WI38 (cell line): Measurements from ENCODE around the gene ACY1.
A peak's percentile ranks its signal among the peaks of the same experiment; 100 is the strongest.
"Not testable (repeated sequence)": the region's sequence is repeated elsewhere in the genome, so short reads cannot be mapped to it uniquely, and the experiment has no call there.

Experiments used
- H3K4me3 ChIP-seq: 2 replicates; pipeline ENCODE4 v1.5.1; 2011; ENCODE audit warnings: low read depth, mild to moderate bottlenecking, control low read depth, low read length
- CTCF ChIP-seq: IDR thresholded peaks from 2 replicates; pipeline ENCODE4 v1.5.1; 2012; ENCODE audit warnings: low read depth, mild to moderate bottlenecking, control low read depth, low read length

ACY1 gene

DNA sequence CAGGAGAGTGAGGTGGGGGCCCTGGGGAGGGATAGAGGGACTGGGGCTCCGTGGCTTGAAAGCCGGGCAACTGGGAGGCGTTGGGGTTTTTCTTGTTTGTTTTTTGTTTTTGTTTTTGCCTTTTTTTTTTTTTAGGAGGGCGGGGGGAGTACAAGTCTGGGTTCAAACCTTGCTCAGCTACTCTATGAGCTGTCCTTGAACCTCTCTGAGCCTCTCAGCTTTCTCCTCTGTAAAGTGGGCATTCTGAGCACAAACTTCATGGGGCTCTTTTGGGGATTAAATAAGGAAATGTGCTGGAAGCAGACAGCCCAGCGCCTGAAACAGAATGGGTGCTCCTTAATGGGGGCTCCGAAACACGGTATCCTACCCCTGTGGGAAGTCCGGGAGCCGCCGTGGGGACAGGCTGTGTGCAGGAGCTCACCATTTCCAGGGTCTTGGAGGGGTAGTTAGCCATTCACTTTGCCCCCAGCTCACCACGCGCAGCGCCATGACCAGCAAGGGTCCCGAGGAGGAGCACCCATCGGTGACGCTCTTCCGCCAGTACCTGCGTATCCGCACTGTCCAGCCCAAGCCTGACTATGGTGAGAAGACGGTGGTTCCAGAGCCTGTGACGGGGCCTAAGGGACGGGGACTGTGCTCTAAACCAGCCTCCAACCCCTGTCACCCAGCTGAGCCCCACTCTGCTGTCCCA is 388 bp downstream of the ACY1 start:
- no peak for TF ChIP-seq CTCF
- H3K4me3 ChIP-seq, result peak overlapping the region; percentile 64

- TF ChIP-seq CTCF, result no peak
- no peak overlapping the region for H3K4me3 ChIP-seq
Measured at GRCh38 chr3:51984269-51984647, 923 bp downstream of the ACY1 start.

GRCh38 chr3:51985063-51985462 is 1.7 kb downstream of the ACY1 start:
- H3K4me3 ChIP-seq, result no peak overlapping the region
- no peak for TF ChIP-seq CTCF

- H3K4me3 ChIP-seq, result no peak overlapping the region
- TF ChIP-seq CTCF, result no peak
Measured at GRCh38 chr3:51986010-51986947, 2.9 kb downstream of the ACY1 start.

DNA sequence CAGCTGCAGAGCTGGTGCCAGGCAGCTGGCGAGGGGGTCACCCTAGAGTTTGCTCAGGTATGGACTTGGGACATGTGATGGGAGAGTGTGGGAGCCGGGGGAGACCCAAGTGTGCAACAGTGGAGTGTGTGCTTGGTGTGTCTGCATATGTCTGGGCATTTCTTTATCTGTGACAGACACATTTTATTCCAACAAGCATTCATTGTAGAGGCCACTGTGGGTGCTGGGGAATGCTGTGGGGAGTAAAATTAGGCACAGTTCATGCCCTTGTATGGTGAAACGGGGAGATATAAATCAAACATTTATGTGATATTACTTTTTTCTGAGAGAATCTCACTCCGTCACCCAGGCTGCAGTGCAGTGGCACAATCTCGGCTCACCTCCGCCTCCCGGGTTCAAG is 4.2 kb downstream of the ACY1 start:
- TF ChIP-seq CTCF, result no peak
- H3K4me3 ChIP-seq, result no peak overlapping the region

DNA sequence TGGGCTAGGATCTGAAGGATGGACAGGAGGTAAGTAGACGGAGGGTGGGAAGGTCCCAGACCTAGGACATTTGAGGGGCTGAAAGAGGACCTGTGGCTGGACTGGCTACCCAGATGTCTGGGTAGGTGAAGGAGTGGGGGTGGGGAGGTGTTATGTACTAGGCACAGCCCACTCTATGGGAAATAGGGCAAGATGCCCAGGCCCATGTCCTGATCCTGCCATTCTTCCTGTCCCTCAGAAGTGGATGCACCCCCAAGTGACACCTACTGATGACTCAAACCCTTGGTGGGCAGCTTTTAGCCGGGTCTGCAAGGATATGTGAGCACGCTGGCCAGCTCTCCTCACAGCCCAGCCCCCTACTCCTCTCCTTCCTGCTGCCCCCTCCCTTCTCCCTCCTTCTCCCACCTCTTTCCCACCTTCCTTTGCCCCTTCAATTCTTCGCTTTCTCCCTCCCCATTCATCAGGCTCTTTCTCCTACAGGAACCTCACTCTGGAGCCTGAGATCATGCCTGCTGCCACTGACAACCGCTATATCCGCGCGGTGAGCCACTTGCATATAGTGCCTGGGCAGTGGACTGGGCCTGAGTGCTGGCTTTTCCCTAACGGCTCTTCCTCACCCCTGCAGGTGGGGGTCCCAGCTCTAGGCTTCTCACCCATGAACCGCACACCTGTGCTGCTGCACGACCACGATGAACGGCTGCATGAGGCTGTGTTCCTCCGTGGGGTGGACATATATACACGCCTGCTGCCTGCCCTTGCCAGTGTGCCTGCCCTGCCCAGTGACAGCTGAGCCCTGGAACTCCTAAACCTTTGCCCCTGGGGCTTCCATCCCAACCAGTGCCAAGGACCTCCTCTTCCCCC is 5.2 kb downstream of the ACY1 start:
- no peak for TF ChIP-seq CTCF

GRCh38 chr3:51990501-51990971 is 7.2 kb downstream of the ACY1 start:
- H3K4me3 ChIP-seq, result not testable (repeated sequence)

More for the DNA sequence above, 5.2 kb downstream of the ACY1 start:
- H3K4me3 ChIP-seq, result no peak overlapping the region
